Neural cell (in vitro differentiated cells): ENCODE results near the gene ELP5. TPM values are rescaled to one million over a fixed set of nuclear protein-coding genes. Genes with fewer than 3 reads are reported as not detected.

Experiments used
- polyA plus RNA-seq: library from polyadenylated mRNA; depleted of rRNA; stranded (reverse); fragments of >200 nt; gene quantifications from 2 replicates; pipeline ENCODE4 v1.2.3, GENCODE V29; 2014
- small RNA-seq, 3 experiments: library from RNA; depleted of rRNA; stranded (forward); fragments of <200 nt; gene quantifications; one replicate each; pipeline ENCODE3, GENCODE V24; 2012

ELP5 gene
- polyA plus RNA-seq, 1 donor from 2014 or later, result 82.7 TPM

Small RNA genes lying within 50 kb of the gene (small RNA-seq; reads per million reads assigned to genes)
- gene MIR324, result 505 to 700 (median 562) reads per million in 3 experiments
- 0 to 1.2 (median 0) reads per million in 3 experiments for gene RF00019

Other genes starting within 250 kb of the ELP5 start
- gene RNASEK, start 239.6 kb upstream of the ELP5 start, polyA plus RNA-seq, result 122 and 136 TPM in 2 replicates
- not detected in 2 replicates for gene BCL6B, start 229.2 kb upstream of the ELP5 start, polyA plus RNA-seq
- 0.90 TPM in 1 of 2 replicates, not detected in the other for gene SLC16A13, start 216.2 kb upstream of the ELP5 start, polyA plus RNA-seq
- gene SLC16A11, start 208.1 kb upstream of the ELP5 start, polyA plus RNA-seq, result not detected in 2 replicates
- not detected in 2 replicates for gene CLEC10A, start 172.0 kb upstream of the ELP5 start, polyA plus RNA-seq
- not detected in 2 replicates for gene ASGR2, start 137.4 kb upstream of the ELP5 start, polyA plus RNA-seq
- 75.6 and 80.2 TPM in 2 replicates for gene ASGR1, start 72.8 kb upstream of the ELP5 start, polyA plus RNA-seq
- gene DLG4, start 32.4 kb upstream of the ELP5 start, polyA plus RNA-seq, result 126 and 145 TPM in 2 replicates
- 397 and 483 TPM in 2 replicates for gene ACADVL, start 32.3 kb upstream of the ELP5 start, polyA plus RNA-seq
- gene DVL2, start 17.7 kb upstream of the ELP5 start, polyA plus RNA-seq, result 41.1 and 59.2 TPM in 2 replicates
- 55.7 and 60.3 TPM in 2 replicates for gene PHF23, start 12.8 kb upstream of the ELP5 start, polyA plus RNA-seq
- 384 and 512 TPM in 2 replicates for gene GABARAP, start 9.8 kb upstream of the ELP5 start, polyA plus RNA-seq
- gene CTDNEP1, start 481 bp upstream of the ELP5 start, polyA plus RNA-seq, result 37.3 and 39.4 TPM in 2 replicates
- 0.27 TPM in 1 of 2 replicates, not detected in the other for gene CLDN7, start 10.3 kb downstream of the ELP5 start, polyA plus RNA-seq
- not detected in 2 replicates for gene SLC2A4, start 29.5 kb downstream of the ELP5 start, polyA plus RNA-seq
- gene YBX2, start 42.4 kb downstream of the ELP5 start, polyA plus RNA-seq, result 1.8 and 2.1 TPM in 2 replicates
- 164 and 178 TPM in 2 replicates for gene EIF5A, start 55.4 kb downstream of the ELP5 start, polyA plus RNA-seq
- 108 and 116 TPM in 2 replicates for gene GPS2, start 63.1 kb downstream of the ELP5 start, polyA plus RNA-seq
- 58.4 and 61.0 TPM in 2 replicates for gene NEURL4, start 77.1 kb downstream of the ELP5 start, polyA plus RNA-seq
- gene ACAP1, start 84.3 kb downstream of the ELP5 start, polyA plus RNA-seq, result 0.66 and 9.2 TPM in 2 replicates
- 2.8 TPM in 2 replicates for gene KCTD11, start 99.9 kb downstream of the ELP5 start, polyA plus RNA-seq
- not detected in 2 replicates for gene TMEM95, start 102.9 kb downstream of the ELP5 start, polyA plus RNA-seq
- gene TNK1, start 128.9 kb downstream of the ELP5 start, polyA plus RNA-seq, result 0.83 and 1.5 TPM in 2 replicates
- 15.9 and 25.2 TPM in 2 replicates for gene PLSCR3, start 142.3 kb downstream of the ELP5 start, polyA plus RNA-seq
- gene TMEM256, start 151.9 kb downstream of the ELP5 start, polyA plus RNA-seq, result 158 and 161 TPM in 2 replicates
- 13.8 and 21.5 TPM in 2 replicates for gene NLGN2, start 155.6 kb downstream of the ELP5 start, polyA plus RNA-seq
- not detected in 2 replicates for gene SPEM1, start 168.1 kb downstream of the ELP5 start, polyA plus RNA-seq
- not detected in 2 replicates for gene SPEM2, start 173.4 kb downstream of the ELP5 start, polyA plus RNA-seq
- gene SPEM3, start 176.6 kb downstream of the ELP5 start, polyA plus RNA-seq, result not detected in 2 replicates
- 0.14 TPM in 1 of 2 replicates, not detected in the other for gene TMEM102, start 183.2 kb downstream of the ELP5 start, polyA plus RNA-seq
- gene FGF11, start 187.3 kb downstream of the ELP5 start, polyA plus RNA-seq, result 15.8 and 16.4 TPM in 2 replicates
- gene CHRNB1, start 192.8 kb downstream of the ELP5 start, polyA plus RNA-seq, result 17.9 and 18.2 TPM in 2 replicates
- gene ZBTB4, start 227.4 kb downstream of the ELP5 start, polyA plus RNA-seq, result 8.0 and 9.2 TPM in 2 replicates
- gene SLC35G6, start 229.2 kb downstream of the ELP5 start, polyA plus RNA-seq, result not detected in 2 replicates
- 9.1 and 22.6 TPM in 2 replicates for gene POLR2A, start 232.2 kb downstream of the ELP5 start, polyA plus RNA-seq